Neural cell (in vitro differentiated cells): Measurements from ENCODE around the gene CTCF. TPM values are rescaled to one million over a fixed set of nuclear protein-coding genes. Genes with fewer than 3 reads are reported as not detected.

Source experiments
- H2AFZ ChIP-seq: fragments of 200-600, 300-800 bp; sonication (generic), shearing (Covaris generic); 2 replicates; pipeline ENCODE4 v1.6.0; 2014; ENCODE audit warnings: low read depth, mild to moderate bottlenecking, antibody characterized with exemption, low read length, moderate library complexity
- H3F3A ChIP-seq: fragments of 200-600 bp; shearing (Covaris generic); 2 replicates; pipeline ENCODE4 v1.6.1; 2016; ENCODE audit warnings: mild to moderate bottlenecking, moderate library complexity, mixed read lengths, antibody characterized with exemption, low read length; ENCODE audit not compliant: insufficient read depth, poor library complexity, severe bottlenecking
- H3K27ac ChIP-seq: fragments of 200-600, 300-800 bp; sonication (generic), shearing (Covaris generic); 2 replicates; pipeline ENCODE4 v1.5.1; 2014; ENCODE audit warnings: mild to moderate bottlenecking, low read length, moderate library complexity
- H3K27me3 ChIP-seq: fragments of 300-800, 200-600 bp; sonication (generic), shearing (Covaris generic); 2 replicates; pipeline ENCODE4 v1.6.0; 2014; ENCODE audit warnings: mild to moderate bottlenecking, low read depth, low read length, moderate library complexity; ENCODE audit not compliant: insufficient read depth
- H3K36me3 ChIP-seq: fragments of 300-800, 200-600 bp; sonication (generic), shearing (Covaris generic); 2 replicates; pipeline ENCODE4 v1.5.1; 2014; ENCODE audit warnings: mild to moderate bottlenecking, antibody characterized with exemption, low read length, moderate library complexity; ENCODE audit not compliant: insufficient read depth
- H3K4me2 ChIP-seq: fragments of 300-800, 200-600 bp; sonication (generic), shearing (Covaris generic); 2 replicates; pipeline ENCODE4 v1.6.0; 2014; ENCODE audit warnings: mild to moderate bottlenecking, low read length
- H3K4me3 ChIP-seq: fragments of 300-800, 200-600 bp; sonication (generic), shearing (Covaris generic); 2 replicates; pipeline ENCODE4 v1.5.1; 2014; ENCODE audit warnings: mild to moderate bottlenecking, low read length, moderate library complexity
- H3K79me2 ChIP-seq: fragments of 200-600 bp; shearing (Covaris generic); replicated peaks from 2 replicates; pipeline ENCODE4 v1.6.0; 2014; ENCODE audit warnings: mild to moderate bottlenecking, low read length, moderate library complexity; ENCODE audit not compliant: insufficient read depth
- H3K9ac ChIP-seq: fragments of 300-800, 200-600 bp; sonication (generic), shearing (Covaris generic); 2 replicates; pipeline ENCODE4 v1.6.1; 2016; ENCODE audit warnings: mild to moderate bottlenecking, low read length, mixed read lengths
- H3K9me2 ChIP-seq: fragments of 200-600 bp; shearing (Covaris generic); 2 replicates; pipeline ENCODE4 v1.6.1; 2016; ENCODE audit warnings: mild to moderate bottlenecking, low read length, mixed read lengths; ENCODE audit not compliant: insufficient read depth
- H3K9me3 ChIP-seq: fragments of 200-600, 300-800 bp; sonication (generic), shearing (Covaris generic); 2 replicates; pipeline ENCODE4 v1.6.1; 2016; ENCODE audit warnings: mild to moderate bottlenecking, mixed run types, low read length, moderate library complexity, mixed read lengths
- H4K20me1 ChIP-seq: fragments of 200-600 bp; shearing (Covaris generic); 2 replicates; pipeline ENCODE4 v1.6.1; 2016; ENCODE audit warnings: mild to moderate bottlenecking, mixed run types; ENCODE audit not compliant: insufficient read depth
- CTCF ChIP-seq: fragments of 450-650 bp; IDR thresholded peaks from 2 replicates; pipeline ENCODE4 v1.5.1; 2014; ENCODE audit warnings: antibody characterized with exemption, mild to moderate bottlenecking, moderate library complexity; ENCODE audit not compliant: poor library complexity, severe bottlenecking
- EP300 ChIP-seq: fragments of 450-650 bp; conservative IDR thresholded peaks from 2 replicates; pipeline ENCODE4 v1.6.1; 2014; ENCODE audit warnings: antibody characterized with exemption, mild to moderate bottlenecking, moderate library complexity; ENCODE audit not compliant: poor library complexity, severe bottlenecking
- EZH2 ChIP-seq: fragments of 200-600, 300-800 bp; shearing (Covaris generic), sonication (generic); IDR thresholded peaks from 2 replicates; pipeline ENCODE4 v1.6.1; 2014; ENCODE audit warnings: antibody characterized with exemption, low read length, borderline replicate concordance, mild to moderate bottlenecking; ENCODE audit not compliant: insufficient read depth, poor library complexity, severe bottlenecking
- MXI1 ChIP-seq: fragments of 450-650 bp; conservative IDR thresholded peaks from 2 replicates; pipeline ENCODE4 v1.6.1; 2014; ENCODE audit warnings: antibody characterized with exemption, mild to moderate bottlenecking; ENCODE audit not compliant: poor library complexity, severe bottlenecking
- POLR2AphosphoS5 ChIP-seq: IDR thresholded peaks from 2 replicates; pipeline ENCODE4 v1.6.1; 2012
- RAD21 ChIP-seq: fragments of 450-650 bp; conservative IDR thresholded peaks from 2 replicates; pipeline ENCODE4 v1.6.1; 2014; ENCODE audit warnings: antibody characterized with exemption, mild to moderate bottlenecking, moderate library complexity
- REST ChIP-seq: IDR thresholded peaks from 2 replicates; pipeline ENCODE4 v1.6.1; 2012; ENCODE audit warnings: borderline replicate concordance
- SMC3 ChIP-seq: fragments of 450-650 bp; conservative IDR thresholded peaks from 2 replicates; pipeline ENCODE4 v1.6.1; 2014; ENCODE audit warnings: antibody characterized with exemption, mild to moderate bottlenecking, moderate library complexity; ENCODE audit not compliant: poor library complexity
- TAF1 ChIP-seq: IDR thresholded peaks from 2 replicates; pipeline ENCODE4 v1.6.1; 2012; ENCODE audit warnings: low read depth
- polyA plus RNA-seq: library from polyadenylated mRNA; depleted of rRNA; stranded (reverse); fragments of >200 nt; gene quantifications from 2 replicates; pipeline ENCODE4 v1.2.3, GENCODE V29; 2014

CTCF gene
- polyA plus RNA-seq, 1 donor from 2014 or later, result 42.8 TPM

GRCh38 chr16:67650023-67650422 is 87.7 kb downstream of the CTCF start:
- no peak overlapping the region for H3K4me2 ChIP-seq
- no peaks in the 10 kb centered on the region for H3K79me2 ChIP-seq
- H4K20me1 ChIP-seq, result no peaks in the 10 kb centered on the region
- peaks cover 51% of the 10 kb centered on the region for H3K27me3 ChIP-seq
- no peaks in the 10 kb centered on the region for H3K9me3 ChIP-seq
- H3K9me2 ChIP-seq, result no peaks in the 10 kb centered on the region
- no peak overlapping the region for H3K27ac ChIP-seq
- no peaks in the 10 kb centered on the region for H3K36me3 ChIP-seq
- H2AFZ ChIP-seq, result no peak overlapping the region
- TF ChIP-seq TAF1 (no peak), EP300 (no peak)
- no peaks in the 10 kb centered on the region for H3F3A ChIP-seq
- H3K4me3 ChIP-seq, result no peak overlapping the region
- no peak overlapping the region for H3K9ac ChIP-seq

- H3K4me2 ChIP-seq, result no peak overlapping the region
- H3F3A ChIP-seq, result no peaks in the 10 kb centered on the region
- no peaks in the 10 kb centered on the region for H3K9me2 ChIP-seq
- peaks cover 41% of the 10 kb centered on the region for H3K27me3 ChIP-seq
- H4K20me1 ChIP-seq, result no peaks in the 10 kb centered on the region
- no peaks in the 10 kb centered on the region for H3K36me3 ChIP-seq
- no peak overlapping the region for H3K9ac ChIP-seq
- no peak for TF ChIP-seq POLR2AphosphoS5
- no peak for TF ChIP-seq EZH2
- no peak for TF ChIP-seq CTCF
- TF ChIP-seq RAD21, result no peak
- TF ChIP-seq MXI1, result no peak
- TF ChIP-seq SMC3, result no peak
- no peak for TF ChIP-seq TAF1
- no peak for TF ChIP-seq REST
- no peak overlapping the region for H3K27ac ChIP-seq
- H3K4me3 ChIP-seq, result no peak overlapping the region
- H2AFZ ChIP-seq, result no peak overlapping the region
- H3K9me3 ChIP-seq, result no peaks in the 10 kb centered on the region
- no peaks in the 10 kb centered on the region for H3K79me2 ChIP-seq
Measured at GRCh38 chr16:67651039-67651438, 88.7 kb downstream of the CTCF start.

- H4K20me1 ChIP-seq, result no peaks in the 10 kb centered on the region
- H3K4me3 ChIP-seq, result no peak overlapping the region
- no peaks in the 10 kb centered on the region for H3K9me3 ChIP-seq
- no peak overlapping the region for H2AFZ ChIP-seq
- no peaks in the 10 kb centered on the region for H3F3A ChIP-seq
- H3K27me3 ChIP-seq, result peaks cover 35% of the 10 kb centered on the region
- no peak for TF ChIP-seq TAF1
- TF ChIP-seq REST, result no peak
- TF ChIP-seq RAD21, result no peak
- TF ChIP-seq POLR2AphosphoS5, result no peak
- no peak for TF ChIP-seq EZH2
- no peak for TF ChIP-seq MXI1
- no peak for TF ChIP-seq SMC3
- TF ChIP-seq EP300, result no peak
- no peak for TF ChIP-seq CTCF
- H3K79me2 ChIP-seq, result no peaks in the 10 kb centered on the region
- H3K4me2 ChIP-seq, result no peak overlapping the region
- no peak overlapping the region for H3K9ac ChIP-seq
- no peaks in the 10 kb centered on the region for H3K36me3 ChIP-seq
- H3K9me2 ChIP-seq, result no peaks in the 10 kb centered on the region
- H3K27ac ChIP-seq, result no peak overlapping the region
Measured at GRCh38 chr16:67651847-67652246, 89.5 kb downstream of the CTCF start.
